GM12865 (cell line): ENCODE measurements around the gene SNX33.
"Not testable (repeated sequence)": the region's sequence is repeated elsewhere in the genome, so short reads cannot be mapped to it uniquely, and the experiment has no call there.

Source experiments
- DNase-seq: peaks from one replicate; pipeline ENCODE4 v3.0.0; 2010; ENCODE audit warnings: low read depth
- H3K4me3 ChIP-seq: 2 replicates; pipeline ENCODE4 v1.5.1; 2011; ENCODE audit warnings: mild to moderate bottlenecking, low read depth, low read length, control low read depth
- CTCF ChIP-seq: IDR thresholded peaks from 2 replicates; pipeline ENCODE4 v1.5.1; 2011; ENCODE audit warnings: low read length, control low read depth, low read depth, inconsistent platforms; ENCODE audit not compliant: insufficient read depth; ENCODE audit errors: missing control alignments

Gene SNX33

DNA sequence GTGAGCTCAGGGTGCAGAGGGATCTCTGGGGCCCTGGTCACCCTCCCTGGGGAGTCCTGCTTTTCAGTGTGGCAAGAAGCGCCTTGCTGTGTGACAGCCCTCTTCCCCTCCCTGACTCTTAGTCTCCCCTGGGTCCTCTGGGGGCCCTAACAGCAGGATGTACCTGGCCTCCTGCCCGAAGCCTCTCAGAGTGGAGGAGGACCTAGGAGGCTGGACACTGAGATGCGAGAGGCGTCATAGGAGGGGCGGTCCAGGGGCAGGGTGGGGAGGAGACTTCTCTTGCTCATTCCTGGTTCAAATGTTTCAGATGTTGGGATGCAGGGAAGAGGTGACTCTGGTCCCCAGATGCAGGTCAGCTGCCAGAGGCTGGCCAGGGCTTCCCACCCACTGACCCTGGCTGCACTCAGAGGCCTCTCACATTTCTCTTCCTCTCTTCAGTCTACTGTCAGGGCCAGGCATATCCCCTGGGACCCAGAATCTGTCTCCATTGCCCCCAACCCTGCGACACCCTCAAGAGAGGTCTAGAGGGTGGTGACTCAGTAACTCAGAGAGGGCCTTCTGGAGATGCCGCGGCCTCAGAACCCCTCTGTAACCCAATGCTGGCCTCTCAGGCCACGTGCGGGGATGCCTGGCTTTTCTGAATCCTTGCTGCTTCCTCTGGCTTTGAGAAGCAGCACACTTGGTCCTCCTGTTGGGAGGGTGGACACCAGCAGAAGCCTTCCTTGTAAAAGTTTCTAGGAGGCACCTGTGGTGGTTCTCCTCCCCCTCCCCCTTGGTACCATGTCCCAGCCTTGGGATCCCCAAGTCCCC lies 25.9 kb downstream of the SNX33 start:
- H3K4me3 ChIP-seq, result no peak overlapping the region
- no peak for TF ChIP-seq CTCF
- DNase-seq, result no peak

DNA sequence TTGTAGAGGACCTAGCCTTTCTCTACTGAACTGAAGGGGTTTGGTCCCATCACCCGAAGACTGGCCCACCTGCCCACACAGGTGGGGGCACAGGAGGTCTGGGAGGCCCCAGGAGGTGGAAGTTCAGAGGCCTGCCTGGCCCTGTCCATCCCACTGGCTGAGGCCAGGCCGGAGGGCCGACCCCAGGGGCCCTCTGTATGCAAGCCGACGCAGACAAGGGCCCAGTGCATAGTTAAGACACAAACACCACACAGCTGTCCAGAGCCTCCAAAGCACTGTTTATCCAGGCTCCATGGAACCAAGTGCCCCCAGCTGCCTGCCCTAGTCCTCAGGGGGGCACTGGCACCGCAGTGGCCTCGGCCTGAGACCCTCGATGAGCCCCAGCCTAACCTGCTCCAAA lies 26.7 kb downstream of the SNX33 start:
- H3K4me3 ChIP-seq, result no peak overlapping the region
- no peak for TF ChIP-seq CTCF
- DNase-seq, result no peak

GRCh38 chr15:75675579-75676404 lies 28.1 kb downstream of the SNX33 start:
- no peak overlapping the region for H3K4me3 ChIP-seq
- no peak for DNase-seq
- TF ChIP-seq CTCF, result no peak

GRCh38 chr15:75676688-75677464 lies 29.2 kb downstream of the SNX33 start:
- no peak for TF ChIP-seq CTCF
- no peak for DNase-seq
- H3K4me3 ChIP-seq, result no peak overlapping the region

- TF ChIP-seq CTCF, result no peak
- H3K4me3 ChIP-seq, result no peak overlapping the region
- no peak for DNase-seq
Observed at GRCh38 chr15:75677465-75678323, 30.0 kb downstream of the SNX33 start.

GRCh38 chr15:75678324-75678690 lies 30.6 kb downstream of the SNX33 start:
- not testable (repeated sequence) for DNase-seq, H3K4me3 ChIP-seq
